ENCODE measurements around the gene SLC38A2. TPM values are rescaled to one million over a fixed set of nuclear protein-coding genes. Genes with fewer than 3 reads are reported as not detected.

The SLC38A2 gene
- total and polyA plus RNA-seq, 2 of the 4 experiments (the other 2 are of a cell fraction): 313 to 881 TPM

DNA sequence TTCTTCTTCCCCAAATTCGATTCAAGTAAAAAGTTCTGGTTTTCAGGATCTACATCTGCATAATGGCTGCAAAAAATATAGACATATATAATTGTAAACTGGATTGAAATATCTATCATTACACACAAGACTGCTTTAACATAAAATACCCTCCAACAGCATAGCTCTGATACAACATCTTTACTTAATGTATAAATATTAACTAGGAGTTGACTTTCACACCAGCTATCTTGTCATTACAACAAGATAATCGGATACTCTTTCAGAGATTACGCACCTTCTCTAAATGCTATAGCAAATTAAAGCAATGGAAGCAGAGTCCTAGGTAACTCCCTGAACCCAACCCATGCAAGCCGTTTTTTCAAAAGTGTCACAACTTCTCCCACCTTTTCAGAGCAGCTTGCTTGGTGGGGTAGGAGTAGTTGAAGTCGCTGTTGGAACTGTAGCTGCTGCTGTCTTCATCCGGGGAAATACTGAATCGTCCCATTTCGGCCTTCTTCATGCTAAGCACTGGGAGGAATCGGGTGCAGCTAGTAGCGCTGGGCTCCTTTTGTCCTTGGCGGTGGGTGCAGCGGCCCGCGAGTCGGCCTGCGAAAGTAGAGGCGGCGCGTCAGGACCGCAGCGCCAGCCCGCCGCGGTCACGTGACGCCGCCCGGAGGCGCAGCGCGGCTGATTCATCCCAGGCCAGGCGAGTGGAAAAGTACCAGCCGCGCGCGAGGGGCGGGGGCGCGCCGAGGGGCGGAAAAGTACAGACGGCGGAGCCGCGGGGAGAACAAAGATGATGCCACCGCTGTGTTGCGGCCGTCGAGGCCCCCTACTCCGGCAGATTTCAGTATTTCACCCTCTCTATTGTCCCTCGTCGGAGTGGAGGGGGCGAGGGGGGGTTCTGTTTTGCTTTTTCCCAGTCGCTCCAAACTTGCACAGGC is 1.5 kb downstream of the SLC38A2 start:
- Histone ChIP-seq H3K27me3 (ENCODE audit: control insufficient read depth, insufficient read depth, low read length) (no peaks in the 10 kb centered on the region), H4K8ac (ENCODE audit: low read depth in 2 of 2, low read length in 2 of 2) (peak overlapping the region; percentile 75 to 83; a peak in 3 of 4 replicates), H3K9ac (ENCODE audit: low read depth, low read length) (peak overlapping the region; percentile 97), H3K56ac (ENCODE audit: extremely low read depth, insufficient read depth, low read length) (peak overlapping the region; percentile 88), H3K79me1 (ENCODE audit: low read depth in 1 of 2, low read length in 2 of 2) (peaks cover 11 to 41% of the 10 kb centered on the region in 2 experiments), H3K4me2 (ENCODE audit: low read depth, low read length) (peak overlapping the region; percentile 94; the same call in 1 of the 2 replicates), H2AK9ac (replicated peaks; ENCODE audit: low read depth, low read length, poor library complexity) (peak overlapping the region; percentile 80), H3K36me3 (ENCODE audit: control insufficient read depth, insufficient read depth, low read length) (peaks cover 45% of the 10 kb centered on the region), H3K18ac (ENCODE audit: low read depth, low read length) (peak overlapping the region; percentile 76), H2BK120ac (ENCODE audit: low read depth, low read length) (peak overlapping the region; percentile 9), H4K91ac (ENCODE audit: insufficient read depth, low read depth, low read length) (peak overlapping the region; percentile 60), H3K9me3 (ENCODE audit: control insufficient read depth, insufficient read depth, low read length) (no peaks in the 10 kb centered on the region), H2BK20ac (ENCODE audit: low read depth, low read length) (no peak overlapping the region), H2AK5ac (ENCODE audit: low read depth, low read length) (peak overlapping the region; percentile 77), H2AFZ (replicated peaks; ENCODE audit: low read length, poor library complexity) (peak overlapping the region; percentile 36), H2BK15ac (ENCODE audit: low read depth, low read length) (0 out of 3 replicates have a peak overlapping the region, but pooled peaks have one; percentile 24), H3K4me3 (ENCODE audit: insufficient read depth, low read depth, low read length) (peak overlapping the region; percentile 82), H4K5ac (ENCODE audit: low read depth, low read length) (peak overlapping the region; percentile 21; the same call in 1 of the 2 replicates), H4K20me1 (ENCODE audit: insufficient read depth, low read length) (peaks cover 65% of the 10 kb centered on the region), H2BK5ac (ENCODE audit: low read depth, low read length, poor library complexity, severe bottlenecking) (peak overlapping the region; percentile 84), H3K27ac (ENCODE audit: insufficient read depth, low read length) (peak overlapping the region; percentile 94), H3K4me1 (ENCODE audit: control insufficient read depth, insufficient read depth, low read length) (peaks cover 10% of the 10 kb centered on the region), H3K14ac (replicated peaks; ENCODE audit: low read depth, low read length) (peak overlapping the region; percentile 79), H3K23ac (ENCODE audit: low read depth, low read length) (peak overlapping the region; percentile 87), H3K9me1 (ENCODE audit: insufficient read depth, low read length) (peaks cover 3% of the 10 kb centered on the region), H3K4ac (ENCODE audit: low read depth, low read length) (peak overlapping the region; percentile 79)
- BruUV-seq (replicated peaks): no TSS peak
- in situ Hi-C loops (cut with MboI; ENCODE audit: low sequenced_read_pairs): loop anchor here (10.0 kb wide), 1 partner anchor 184 kb away; no protein-coding TSS in a partner anchor
- dilution Hi-C loops (cut with HindIII; ENCODE audit: low sequenced_read_pairs, unreplicated experiment): no loop called here
- 0% methylated on average over 14 of the region's 54 CpGs; no CpG with 5 or more reads in 1 of the 2 experiments for WGBS, 2 experiments (ENCODE audit: extremely low coverage in 2 of 2, insufficient read length in 1 of 2)
- POLR2A ChIA-PET (ENCODE audit: unreplicated experiment): interaction anchor here (0.5 to 1.7 kb wide), 7 partner anchors 16 to 574 kb away, joined by 3 to 6 read pairs (median 3); no protein-coding TSS in a partner anchor
- CTCF ChIA-PET: no interaction called here
- intact Hi-C loops (cut with micrococcal nuclease): loop anchor here (5.0 kb wide), 4 partner anchors 61 to 651 kb away; no protein-coding TSS in a partner anchor
- peak; percentile 79 for DNase-seq
- ATAC-seq (ENCODE audit: low read depth): peak; percentile 3
- no peak for TF ChIP-seq MAFK (IDR thresholded peaks at IDR 0.05; ENCODE audit: low read depth, low read length)
- TF ChIP-seq BHLHE40 (IDR thresholded peaks at IDR 0.05; ENCODE audit: low read depth, low read length): peak; percentile 93
- no peak; the same call in 1 of the 2 replicates for TF ChIP-seq SMC3 (IDR thresholded peaks at IDR 0.05; ENCODE audit: low read depth, low read length)
- no peak for TF ChIP-seq NFE2L2 (IDR thresholded peaks at IDR 0.05; ENCODE audit: low read depth, low read length)
- TF ChIP-seq CHD1 (IDR thresholded peaks at IDR 0.05; ENCODE audit: low read depth, low read length): peak; percentile 93; the same call in 1 of the 2 replicates
- peak; percentile 88 for TF ChIP-seq MAZ (IDR thresholded peaks at IDR 0.05; ENCODE audit: borderline replicate concordance, low read depth, low read length)
- no peak; the same call in 1 of the 2 replicates for TF ChIP-seq RAD21 (IDR thresholded peaks at IDR 0.05; ENCODE audit: low read length)
- peak; percentile 74; the same call in 1 of the 2 replicates for TF ChIP-seq MXI1 (IDR thresholded peaks at IDR 0.05; ENCODE audit: borderline replicate concordance, low read depth, low read length)
- TF ChIP-seq CEBPB (IDR thresholded peaks at IDR 0.05; ENCODE audit: low read depth, low read length): no peak
- TF ChIP-seq, protein P1, sequence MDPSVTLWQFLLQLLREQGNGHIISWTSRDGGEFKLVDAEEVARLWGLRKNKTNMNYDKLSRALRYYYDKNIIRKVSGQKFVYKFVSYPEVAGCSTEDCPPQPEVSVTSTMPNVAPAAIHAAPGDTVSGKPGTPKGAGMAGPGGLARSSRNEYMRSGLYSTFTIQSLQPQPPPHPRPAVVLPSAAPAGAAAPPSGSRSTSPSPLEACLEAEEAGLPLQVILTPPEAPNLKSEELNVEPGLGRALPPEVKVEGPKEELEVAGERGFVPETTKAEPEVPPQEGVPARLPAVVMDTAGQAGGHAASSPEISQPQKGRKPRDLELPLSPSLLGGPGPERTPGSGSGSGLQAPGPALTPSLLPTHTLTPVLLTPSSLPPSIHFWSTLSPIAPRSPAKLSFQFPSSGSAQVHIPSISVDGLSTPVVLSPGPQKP (IDR thresholded peaks at IDR 0.05; ENCODE audit: borderline replicate concordance, low read depth, low read length): no peak
- TF ChIP-seq FOS (IDR thresholded peaks at IDR 0.05; ENCODE audit: low read depth, low read length): no peak
- no peak for TF ChIP-seq RFX5 (IDR thresholded peaks at IDR 0.05; ENCODE audit: low read depth, low read length)
- TF ChIP-seq POLR2A (IDR thresholded peaks at IDR 0.05; ENCODE audit: low read depth, low read length): peak; percentile 86
- TF ChIP-seq, protein P2, sequence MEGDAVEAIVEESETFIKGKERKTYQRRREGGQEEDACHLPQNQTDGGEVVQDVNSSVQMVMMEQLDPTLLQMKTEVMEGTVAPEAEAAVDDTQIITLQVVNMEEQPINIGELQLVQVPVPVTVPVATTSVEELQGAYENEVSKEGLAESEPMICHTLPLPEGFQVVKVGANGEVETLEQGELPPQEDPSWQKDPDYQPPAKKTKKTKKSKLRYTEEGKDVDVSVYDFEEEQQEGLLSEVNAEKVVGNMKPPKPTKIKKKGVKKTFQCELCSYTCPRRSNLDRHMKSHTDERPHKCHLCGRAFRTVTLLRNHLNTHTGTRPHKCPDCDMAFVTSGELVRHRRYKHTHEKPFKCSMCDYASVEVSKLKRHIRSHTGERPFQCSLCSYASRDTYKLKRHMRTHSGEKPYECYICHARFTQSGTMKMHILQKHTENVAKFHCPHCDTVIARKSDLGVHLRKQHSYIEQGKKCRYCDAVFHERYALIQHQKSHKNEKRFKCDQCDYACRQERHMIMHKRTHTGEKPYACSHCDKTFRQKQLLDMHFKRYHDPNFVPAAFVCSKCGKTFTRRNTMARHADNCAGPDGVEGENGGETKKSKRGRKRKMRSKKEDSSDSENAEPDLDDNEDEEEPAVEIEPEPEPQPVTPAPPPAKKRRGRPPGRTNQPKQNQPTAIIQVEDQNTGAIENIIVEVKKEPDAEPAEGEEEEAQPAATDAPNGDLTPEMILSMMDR (conservative IDR thresholded peaks at IDR 0.05; ENCODE audit: low read depth, low read length): 0 out of 2 replicates have a peak, but pooled peaks have one; percentile 18

Measured in IMR-90 (cell line).